Stimulated activated CD8-positive, alpha-beta memory T cell treated with anti-CD3 and anti-CD28 coated beads, Interleukin-4, amount 100 ng/mL, for 24 hours (primary cell): ENCODE data around the gene ALG11.
"Not testable (repeated sequence)": the region's sequence is repeated elsewhere in the genome, so short reads cannot be mapped to it uniquely, and the experiment has no call there.

ENCODE experiments used
- DNase-seq: peaks from one replicate; pipeline ENCODE4 v3.0.0-alpha.2; 2020; ENCODE audit warnings: low read depth

ALG11 gene

DNA sequence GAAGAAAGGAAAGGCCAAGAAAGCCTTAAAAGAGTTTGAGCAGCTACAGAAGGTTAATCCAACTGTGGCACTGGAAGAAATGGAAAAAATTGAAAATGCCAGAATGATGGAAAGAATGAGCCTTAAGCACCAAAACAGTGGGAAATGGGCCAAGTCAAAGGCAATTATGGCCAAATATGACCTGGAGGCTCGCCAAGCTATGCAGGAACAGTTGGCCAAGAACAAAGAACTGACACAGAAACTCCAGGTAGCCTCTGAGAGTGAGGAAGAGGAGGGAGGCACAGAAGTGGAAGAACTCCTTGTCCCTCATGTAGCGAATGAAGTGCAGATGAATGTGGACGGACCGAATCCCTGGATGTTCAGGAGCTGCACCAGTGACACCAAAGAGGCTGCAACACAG is 17.4 kb downstream of the ALG11 start:
- no peak for DNase-seq

- DNase-seq, result not testable (repeated sequence)
Observed at GRCh38 chr13:52030401-52030800, 18.2 kb downstream of the ALG11 start.

DNA sequence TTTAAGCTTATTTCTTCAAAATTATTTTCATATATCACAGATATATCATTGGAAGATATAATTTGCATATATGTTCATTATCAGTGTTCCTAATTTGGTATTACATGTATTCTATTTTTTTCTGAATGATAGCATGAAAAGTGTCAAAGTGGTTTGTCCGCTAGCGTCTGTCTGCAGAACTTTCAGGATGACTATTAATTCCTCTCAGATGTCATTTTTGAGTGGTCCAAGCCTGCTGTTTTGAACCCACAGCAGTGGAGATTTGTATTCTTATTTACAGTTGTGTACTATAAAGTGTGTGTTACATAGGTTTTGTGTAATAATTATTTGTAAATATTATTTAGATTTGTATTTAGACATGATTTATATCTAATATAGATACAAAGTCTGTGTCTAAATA is 20.8 kb downstream of the ALG11 start:
- DNase-seq, result no peak

GRCh38 chr13:52034616-52035226 is 22.5 kb downstream of the ALG11 start:
- no peak for DNase-seq

DNA sequence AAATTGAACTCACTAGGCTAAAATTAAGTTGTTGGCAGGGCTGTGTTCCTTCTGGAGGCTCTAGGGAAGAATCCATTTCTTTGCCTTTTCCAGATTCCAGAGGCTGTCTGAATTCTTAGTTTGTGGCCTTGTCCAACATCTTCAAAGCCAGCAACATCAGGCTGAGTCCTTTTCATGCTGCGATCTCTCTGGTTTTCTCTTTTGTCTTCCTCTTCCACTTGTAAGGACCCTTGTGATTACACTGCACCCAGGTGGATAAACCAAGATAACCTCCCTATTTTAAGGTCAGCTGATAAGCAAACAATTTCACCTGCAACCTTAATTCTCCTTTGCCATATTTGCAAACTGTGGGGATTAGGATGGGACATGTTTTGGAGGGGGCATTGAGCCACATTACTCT is 23.8 kb downstream of the ALG11 start:
- no peak for DNase-seq

- DNase-seq, result no peak
Observed at GRCh38 chr13:52043675-52044074, 31.5 kb downstream of the ALG11 start.

DNA sequence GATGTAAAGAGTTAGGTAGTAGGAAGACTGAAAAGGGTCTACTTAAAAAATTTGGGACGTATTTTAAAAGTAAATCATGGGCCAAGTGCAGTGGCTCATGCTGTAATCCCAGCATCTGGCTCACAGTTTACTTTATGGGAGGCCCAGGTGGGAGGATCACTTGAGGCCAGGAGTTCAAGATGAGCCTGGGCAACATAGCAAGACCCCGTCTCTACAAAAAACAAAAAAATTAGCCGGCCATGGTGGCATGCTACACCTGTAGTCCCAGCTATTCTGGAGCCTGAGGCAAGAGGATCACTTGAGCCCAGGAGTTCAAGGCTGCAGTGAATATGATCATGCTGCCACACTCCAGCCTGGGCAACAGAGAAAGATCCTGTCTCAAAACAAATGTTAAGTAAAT is 35.3 kb downstream of the ALG11 start:
- DNase-seq, result no peak

DNA sequence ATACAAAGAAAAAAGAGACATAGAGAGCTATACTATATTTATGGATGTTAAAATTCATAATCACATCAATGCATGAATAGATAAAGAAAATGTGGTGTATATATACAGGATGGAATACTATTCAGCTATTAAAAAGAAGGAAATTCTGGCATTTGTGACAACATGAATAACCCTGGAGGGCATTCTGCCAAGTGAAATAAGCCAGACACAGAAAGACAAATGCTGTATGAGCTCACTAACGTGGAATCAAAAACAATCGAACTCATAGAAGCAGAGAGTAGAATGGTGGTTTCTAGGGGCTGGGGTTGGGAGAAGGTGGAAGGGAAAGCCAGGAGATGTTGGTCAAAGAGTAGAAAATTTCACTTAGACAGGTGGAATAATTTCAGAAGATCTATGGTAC is 36.3 kb downstream of the ALG11 start:
- DNase-seq, result no peak

- DNase-seq, result no peak
Observed at GRCh38 chr13:52051400-52051799, 39.2 kb downstream of the ALG11 start.

DNA sequence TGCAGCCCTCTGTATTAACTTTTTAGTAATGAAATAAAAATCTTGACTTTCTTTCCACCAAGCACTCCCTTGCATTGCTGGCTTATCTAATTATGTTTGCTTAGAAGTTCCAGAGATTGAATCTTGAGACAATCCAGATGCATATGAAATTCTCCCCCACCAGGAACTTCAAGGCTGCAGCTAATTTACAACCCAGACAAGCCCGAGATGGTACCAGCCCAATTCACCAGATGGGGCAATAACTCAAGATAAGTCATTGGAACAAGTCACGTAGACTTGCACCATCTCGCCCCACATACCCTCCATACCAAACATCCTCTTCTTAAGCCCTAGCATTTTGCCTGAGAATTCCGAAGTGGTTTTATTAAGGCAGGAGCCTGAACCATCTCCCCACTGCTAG is 41.3 kb downstream of the ALG11 start:
- no peak for DNase-seq

- DNase-seq, result not testable (repeated sequence)
Observed at GRCh38 chr13:52061064-52061463, 48.9 kb downstream of the ALG11 start.

DNA sequence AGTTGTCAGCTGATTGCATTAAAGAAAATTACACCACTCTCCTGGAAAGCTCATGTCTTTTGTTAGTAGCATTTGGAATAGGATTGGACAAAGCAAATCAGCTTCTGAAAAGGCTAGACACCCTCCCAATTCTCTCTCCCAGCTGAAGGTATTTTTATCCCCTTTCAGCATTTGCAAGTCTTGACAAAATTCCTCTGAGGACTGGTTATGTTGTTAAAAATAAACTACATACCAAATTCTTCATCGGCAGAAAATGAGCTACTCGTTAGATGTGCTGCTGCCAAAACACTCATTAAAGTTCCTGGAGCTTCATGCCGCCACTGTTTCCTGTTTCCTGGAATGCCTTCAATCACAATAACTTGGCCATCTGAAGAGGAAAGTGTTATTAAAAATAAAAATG is 49.4 kb downstream of the ALG11 start:
- DNase-seq, result no peak

DNA sequence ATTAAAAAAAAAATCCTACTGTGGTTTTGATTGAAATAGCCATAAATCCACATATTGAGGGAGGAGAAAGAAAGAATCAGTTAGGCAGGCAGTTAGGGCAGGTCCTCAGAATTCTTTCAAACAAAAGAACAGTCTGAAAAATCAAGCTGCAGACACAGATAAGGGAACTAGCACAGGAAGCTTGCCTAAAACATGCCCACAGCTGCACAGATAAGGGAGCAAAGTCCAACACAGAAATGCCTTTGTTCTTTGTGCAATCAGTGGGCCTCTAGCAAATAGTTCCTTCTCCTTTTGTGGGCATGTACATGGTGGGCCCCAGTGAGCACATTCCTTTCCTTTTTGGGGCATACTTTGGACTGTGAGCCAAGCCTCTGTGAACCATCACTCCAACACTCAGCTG is 55.0 kb downstream of the ALG11 start:
- no peak for DNase-seq

DNA sequence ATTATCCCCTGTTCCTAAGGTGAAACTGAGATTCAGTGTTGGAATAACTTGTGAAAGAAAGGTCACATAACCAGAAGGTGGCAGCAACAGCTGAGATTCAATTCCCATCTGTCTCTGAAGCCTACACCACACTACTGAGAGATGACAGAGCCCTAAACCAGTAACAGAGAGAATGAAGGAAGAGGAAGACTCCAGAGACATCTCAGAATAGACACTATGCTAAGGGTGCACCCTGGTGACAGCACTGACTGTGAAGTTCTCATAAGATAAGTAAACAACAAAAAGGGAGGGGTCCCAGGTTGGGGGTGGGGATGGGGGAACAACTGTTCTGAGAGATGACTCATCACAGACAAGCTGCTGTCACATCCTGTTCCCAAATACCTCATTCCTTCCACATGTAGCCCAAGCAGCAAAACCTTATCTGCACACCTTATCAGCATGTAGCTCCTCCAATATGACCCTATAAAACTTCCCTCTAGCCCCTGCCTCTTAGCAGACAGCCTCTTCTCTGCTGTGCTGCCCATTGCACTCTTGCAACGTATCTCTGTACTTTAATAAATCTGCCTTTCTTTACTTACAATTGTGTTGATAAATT is 58.8 kb downstream of the ALG11 start:
- DNase-seq, result no peak
